Urinary bladder (tissue), 4 donors: ENCODE measurements around the gene OVCA2. TPM values are rescaled to one million over a fixed set of nuclear protein-coding genes. Genes with fewer than 3 reads are reported as not detected.
"Not testable (repeated sequence)": the region's sequence is repeated elsewhere in the genome, so short reads cannot be mapped to it uniquely, and the experiment has no call there.

Source experiments
- DNase-seq: peaks from one replicate; pipeline ENCODE4 v3.0.0-alpha.2; 2015; ENCODE audit errors: extremely low spot score
- H3K27ac ChIP-seq: one replicate; pipeline ENCODE4 v1.5.1; 2013; ENCODE audit warnings: low read depth, mild to moderate bottlenecking, moderate library complexity
- H3K36me3 ChIP-seq: one replicate; pipeline ENCODE4 v1.6.1; 2013; ENCODE audit warnings: mild to moderate bottlenecking, moderate library complexity; ENCODE audit not compliant: insufficient read depth
- H3K4me1 ChIP-seq: one replicate; pipeline ENCODE4 v1.6.1; 2013; ENCODE audit warnings: mild to moderate bottlenecking, moderate library complexity; ENCODE audit not compliant: insufficient read depth
- H3K4me3 ChIP-seq: one replicate; pipeline ENCODE4 v1.5.1; 2013; ENCODE audit warnings: low read depth, low read length
- WGBS: extraction: QIAGEN DNeasy Blood & Tissue Kit; methylation state at CpG from one replicate; pipeline ENCODE4 v1.1.7; 2013; 5-methylcytosine and 5-hydroxymethylcytosine counted together
- polyA plus RNA-seq: library from polyadenylated mRNA; stranded (reverse); fragments of 200-250 nt; gene quantifications from one replicate; pipeline ENCODE4 v1.2.3, GENCODE V29; 2013
- total RNA-seq: library from RNA; depleted of rRNA; stranded (reverse); fragments of >200 nt; gene quantifications from one replicate; pipeline ENCODE4 v1.2.3, GENCODE V29; 2014
- donor health status: healthy with polysubstance abuse.
- donor health status: healthy.

Gene OVCA2
- total and polyA plus RNA-seq, 2 donors: 9.5 to 40.1 TPM

DNA sequence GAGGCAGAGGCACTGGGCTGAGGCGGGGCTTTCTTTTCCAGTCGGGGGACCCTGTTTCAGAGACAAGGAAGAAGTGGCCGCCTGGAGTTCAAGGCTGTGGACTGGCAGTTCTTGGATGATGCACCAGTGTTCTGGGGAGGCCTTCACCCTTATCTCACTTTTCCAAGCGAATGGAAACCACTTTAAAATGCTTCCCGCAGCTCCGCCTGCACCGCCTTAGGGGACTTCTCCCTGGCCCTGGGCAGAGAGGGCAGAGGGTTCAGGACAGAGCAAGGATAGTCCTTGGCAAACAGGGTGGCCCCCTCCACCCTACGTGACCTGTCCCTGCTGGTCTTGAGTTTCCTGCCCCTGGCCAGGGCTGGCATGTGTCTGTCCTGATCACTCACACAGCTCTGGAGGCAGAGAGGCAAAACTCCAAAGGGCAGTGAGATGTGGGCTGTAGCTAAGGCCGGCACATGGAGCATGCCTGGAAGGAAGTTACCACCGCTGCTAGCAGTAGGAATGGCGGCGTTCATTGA, 37.3 kb upstream of the OVCA2 start:
- Histone ChIP-seq H3K27ac (no peak overlapping the region), H3K4me3 (no peak overlapping the region), H3K36me3 (no peaks in the 10 kb centered on the region), H3K4me1 (no peaks in the 10 kb centered on the region)
- WGBS: 85% methylated on average over 12 of the region's 12 CpGs
- DNase-seq: no peak

DNA sequence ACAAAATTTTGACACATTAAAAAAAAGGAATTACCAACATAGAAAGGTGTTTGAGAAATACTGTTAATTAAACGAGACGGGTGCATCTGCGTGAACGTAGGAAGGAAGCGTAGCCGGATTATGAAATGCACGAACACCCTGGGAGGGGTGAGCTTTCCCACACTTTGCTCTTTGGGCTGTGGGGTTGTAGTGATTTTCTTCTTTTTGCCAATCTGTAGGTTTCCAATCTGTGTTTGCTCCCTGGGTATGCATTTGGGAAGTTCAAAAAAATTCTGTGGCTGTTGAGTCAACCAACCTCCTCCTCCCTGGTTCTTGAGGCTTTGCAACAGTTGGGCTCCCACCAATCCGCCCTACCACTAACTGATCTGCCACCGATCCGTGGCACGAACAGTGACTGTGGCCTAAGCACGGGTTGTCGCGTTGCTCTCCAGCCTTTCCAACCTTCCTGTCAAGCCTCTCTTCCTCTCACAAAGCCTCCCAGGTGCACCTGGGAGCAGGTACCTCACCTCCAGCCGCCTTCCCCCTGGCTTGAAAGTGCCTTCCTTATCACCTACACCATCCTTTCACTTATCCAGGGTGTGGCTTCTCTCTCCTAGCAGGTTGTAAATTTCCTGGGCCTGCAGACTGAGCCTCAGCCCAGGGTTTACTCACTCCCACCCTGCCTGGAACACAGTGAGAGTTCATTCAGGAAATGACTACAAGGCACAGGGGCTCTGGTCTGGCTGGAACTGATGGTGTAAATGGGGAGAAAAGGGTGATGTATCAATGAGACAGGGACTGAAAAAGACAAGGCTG, 33.3 kb upstream of the OVCA2 start:
- no peak overlapping the region for H3K27ac ChIP-seq

GRCh38 chr17:2009737-2010136, 32.1 kb upstream of the OVCA2 start:
- WGBS: 99% methylated on average over 10 of the region's 10 CpGs
- Histone ChIP-seq H3K4me1 (no peaks in the 10 kb centered on the region), H3K36me3 (no peaks in the 10 kb centered on the region), H3K27ac (no peak overlapping the region), H3K4me3 (no peak overlapping the region)
- no peak for DNase-seq

More for the DNA sequence above, 33.3 kb upstream of the OVCA2 start:
- 87% methylated on average over 15 of the region's 15 CpGs for WGBS
- Histone ChIP-seq H3K4me3 (no peak overlapping the region), H3K4me1 (no peaks in the 10 kb centered on the region), H3K36me3 (no peaks in the 10 kb centered on the region)
- DNase-seq: no peak

GRCh38 chr17:2011411-2012371, 30.1 kb upstream of the OVCA2 start:
- H3K27ac ChIP-seq: peak overlapping the region; percentile 4
- DNase-seq: no peak
- H3K4me3 ChIP-seq: no peak overlapping the region
- 25% methylated on average over 24 of the region's 24 CpGs for WGBS
- H3K4me1 ChIP-seq: no peaks in the 10 kb centered on the region
- H3K36me3 ChIP-seq: no peaks in the 10 kb centered on the region

DNA sequence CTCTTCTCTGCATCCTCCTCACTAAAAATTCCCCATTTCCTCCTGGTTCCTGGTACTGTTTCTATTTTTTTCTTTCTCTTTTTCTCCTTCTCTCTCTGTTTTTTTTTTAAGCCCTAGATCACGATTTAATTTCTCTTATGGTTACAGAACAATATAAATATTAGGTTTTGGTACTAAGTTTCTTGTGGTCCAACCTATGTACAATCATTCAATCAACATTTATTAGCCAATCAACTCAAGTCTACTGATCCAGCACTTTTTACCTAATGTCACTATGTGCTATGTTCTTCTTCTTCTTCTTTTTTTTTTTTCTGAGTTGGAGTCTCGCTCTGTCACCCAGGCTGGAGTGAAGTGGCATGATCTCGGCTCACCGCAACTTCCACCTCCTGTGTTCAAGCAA, 29.3 kb upstream of the OVCA2 start:
- H3K4me1 ChIP-seq: no peaks in the 10 kb centered on the region
- H3K27ac ChIP-seq: no peak overlapping the region
- no peak for DNase-seq
- H3K36me3 ChIP-seq: no peaks in the 10 kb centered on the region
- 94% methylated on average over 4 of the region's 4 CpGs for WGBS
- H3K4me3 ChIP-seq: no peak overlapping the region

GRCh38 chr17:2013220-2013993, 28.4 kb upstream of the OVCA2 start:
- H3K36me3 ChIP-seq, H3K4me1 ChIP-seq, DNase-seq, H3K4me3 ChIP-seq, H3K27ac ChIP-seq: not testable (repeated sequence)
- WGBS: 97% methylated on average over 6 of the region's 6 CpGs

- DNase-seq: no peak
- 90% methylated on average over 1 of the region's 1 CpG for WGBS
- no peak overlapping the region for H3K27ac ChIP-seq
Observed at GRCh38 chr17:2013994-2014317, 27.9 kb upstream of the OVCA2 start.

DNA sequence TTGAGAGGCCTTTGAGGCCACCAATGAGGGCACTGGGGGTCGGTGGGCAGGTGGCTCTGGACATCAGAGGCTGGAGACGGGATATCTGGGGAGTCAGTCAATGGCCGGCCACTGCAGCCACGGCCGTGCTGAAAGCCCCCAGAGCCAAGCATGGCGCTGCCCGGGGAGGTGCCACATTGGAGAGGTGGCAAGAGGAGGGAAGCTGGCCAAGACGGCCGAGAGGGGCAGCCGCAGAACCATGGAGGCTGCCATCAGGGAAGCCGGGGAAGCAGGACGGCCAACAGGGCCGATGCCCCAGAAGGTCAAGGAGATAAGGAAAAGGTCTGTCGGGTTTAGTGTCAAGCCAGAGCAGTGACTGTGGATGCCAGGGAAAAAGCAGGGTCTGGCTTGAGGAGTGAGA, 26.5 kb upstream of the OVCA2 start:
- H3K4me1 ChIP-seq: no peaks in the 10 kb centered on the region
- WGBS: 87% methylated on average over 14 of the region's 14 CpGs
- no peak overlapping the region for H3K27ac ChIP-seq
- DNase-seq: no peak
- H3K4me3 ChIP-seq: no peak overlapping the region
- no peaks in the 10 kb centered on the region for H3K36me3 ChIP-seq

More at GRCh38 chr17:2013994-2014317, 27.9 kb upstream of the OVCA2 start:
- Histone ChIP-seq H3K4me1 (no peaks in the 10 kb centered on the region), H3K36me3 (no peaks in the 10 kb centered on the region), H3K4me3 (no peak overlapping the region)

- 89% methylated on average over 20 of the region's 20 CpGs for WGBS
- no peak overlapping the region for H3K4me3 ChIP-seq
Observed at GRCh38 chr17:2016494-2016893, 25.3 kb upstream of the OVCA2 start.

DNA sequence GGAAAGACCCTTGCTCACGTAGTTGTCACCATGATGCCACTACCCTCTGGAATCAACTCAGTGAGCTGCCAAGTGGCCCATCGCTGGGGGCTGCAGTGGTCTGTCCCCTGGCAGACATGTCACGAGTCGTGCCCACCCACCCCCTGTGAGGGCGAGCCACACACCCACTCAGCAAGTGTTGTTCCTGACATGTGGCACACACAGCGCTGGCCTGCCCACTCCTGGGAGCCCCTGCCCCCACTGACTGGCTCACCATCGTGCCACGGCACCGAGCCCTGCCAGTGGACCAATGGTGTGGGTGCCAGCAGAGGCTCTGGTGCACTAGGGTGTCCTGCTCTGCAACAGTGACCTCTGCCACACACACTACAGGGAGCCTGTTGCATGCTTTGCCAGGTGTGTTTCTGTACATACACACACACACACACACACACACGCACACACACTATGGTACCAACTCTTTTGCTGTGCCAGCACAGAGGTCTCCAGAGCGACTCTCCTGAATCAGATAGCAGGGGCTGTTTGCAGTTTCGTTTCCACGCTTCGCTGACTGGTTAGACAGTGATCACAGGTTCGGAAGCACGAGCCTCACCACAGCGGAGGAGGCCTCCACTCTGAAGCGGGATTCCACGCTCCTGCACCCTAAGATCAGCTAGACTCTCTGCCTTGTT, 24.4 kb upstream of the OVCA2 start:
- Histone ChIP-seq H3K4me3 (no peak overlapping the region), H3K36me3 (no peaks in the 10 kb centered on the region), H3K27ac (no peak overlapping the region), H3K4me1 (no peaks in the 10 kb centered on the region)
- no peak for DNase-seq
- WGBS: 86% methylated on average over 19 of the region's 19 CpGs

More at GRCh38 chr17:2016494-2016893, 25.3 kb upstream of the OVCA2 start:
- Histone ChIP-seq H3K27ac (no peak overlapping the region), H3K4me1 (no peaks in the 10 kb centered on the region), H3K36me3 (no peaks in the 10 kb centered on the region)
- DNase-seq: no peak

- no peaks in the 10 kb centered on the region for H3K36me3 ChIP-seq
- no peak for DNase-seq
- peaks cover 1% of the 10 kb centered on the region for H3K4me1 ChIP-seq
- WGBS: 74% methylated on average over 24 of the region's 24 CpGs
- no peak overlapping the region for H3K27ac ChIP-seq
- H3K4me3 ChIP-seq: no peak overlapping the region
Observed at GRCh38 chr17:2018716-2019510, 22.9 kb upstream of the OVCA2 start.

GRCh38 chr17:2019723-2020122, 22.1 kb upstream of the OVCA2 start:
- DNase-seq: no peak
- 73% methylated on average over 8 of the region's 8 CpGs for WGBS
- no peak overlapping the region for H3K4me3 ChIP-seq

More at GRCh38 chr17:2019723-2020122, 22.1 kb upstream of the OVCA2 start:
- no peaks in the 10 kb centered on the region for H3K36me3 ChIP-seq
- no peak overlapping the region for H3K27ac ChIP-seq
- peaks cover 1% of the 10 kb centered on the region for H3K4me1 ChIP-seq
